GM23248 (cell line): ENCODE results near the gene CCDC183.

Experiments
- EZH2 ChIP-seq: fragments of 200-600 bp; sonication (generic); IDR thresholded peaks from 2 replicates; pipeline ENCODE4 v1.6.1; 2018; ENCODE audit warnings: antibody characterized with exemption, mild to moderate bottlenecking; ENCODE audit not compliant: insufficient read depth, poor library complexity, severe bottlenecking
- EZH2phosphoT487 ChIP-seq: fragments of 200-600 bp; sonication (generic); IDR thresholded peaks from 2 replicates; pipeline ENCODE4 v1.6.1; 2018; ENCODE audit warnings: antibody characterized with exemption, moderate library complexity, mild to moderate bottlenecking, low read depth; ENCODE audit not compliant: insufficient read depth

DNA sequence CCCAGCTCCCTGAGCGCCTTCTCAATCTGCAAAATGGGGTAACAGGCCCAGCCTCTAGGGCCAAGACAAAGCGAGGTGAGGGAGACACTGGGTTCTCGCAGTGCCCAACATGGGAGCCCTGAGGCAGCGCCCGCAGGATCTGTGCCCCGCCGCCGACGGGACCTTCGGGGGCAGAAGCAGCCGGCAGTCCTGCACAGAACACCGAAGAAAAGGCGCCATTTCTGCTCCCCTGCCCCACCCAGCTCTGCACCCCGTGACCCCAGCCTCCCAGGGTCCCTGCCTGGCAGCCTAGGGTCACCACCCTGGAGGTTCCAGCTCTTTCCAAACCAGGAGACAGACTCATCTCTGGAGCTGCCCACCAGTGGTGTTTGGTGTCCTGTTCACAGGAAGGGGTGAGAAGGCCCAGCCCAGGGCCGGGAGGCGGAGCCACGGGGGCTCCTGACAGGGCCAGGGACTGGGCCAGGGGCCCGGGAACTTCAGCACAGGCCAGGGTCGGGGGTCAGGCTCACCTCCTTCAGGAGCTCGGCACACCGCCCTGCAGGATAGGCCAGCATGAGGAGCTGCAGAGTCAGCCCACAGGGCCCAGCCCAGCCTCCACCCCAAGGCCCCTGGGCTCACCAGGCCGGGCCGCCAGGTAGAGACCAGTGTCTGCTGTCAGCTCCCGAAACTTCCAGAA is 41.4 kb upstream of the CCDC183 start:
- no peak for TF ChIP-seq EZH2
- TF ChIP-seq EZH2phosphoT487 = no peak
